HepG2 (cell line): ENCODE measurements around the gene CELF2. TPM values are rescaled to one million over a fixed set of nuclear protein-coding genes. Genes with fewer than 3 reads are reported as not detected.

ENCODE experiments used
- ATAC-seq: fragments of 200-7000 bp; cut with Tn5 transposase; 3 replicates; pipeline ENCODE4 v1.9.1; 2020; ENCODE audit warnings: mild to moderate bottlenecking, moderate library complexity
- BruUV-seq: library from RNA; stranded (reverse); fragments of 400-500 nt; replicated peaks from 2 replicates; lab custom pipeline; 2021; lab: Mats Ljungman, UMichigan
- CTCF ChIA-PET: fragments of 300-600 bp; formaldehyde crosslinking; extraction: SDS; loops from one replicate; lab custom pipeline; 2021; ENCODE audit warnings: low total read pairs, inconsistent platforms, low intra/inter-chr PET ratio; lab: Yijun Ruan, JAX
- POLR2A ChIA-PET: fragments of 350-600 bp; sonication (Branson Sonifier 250); formaldehyde crosslinking; loops from one replicate; lab custom pipeline; 2020; ENCODE audit warnings: antibody characterized with exemption, inconsistent platforms; lab: Yijun Ruan, JAX
- DNase-seq: peaks from one replicate; pipeline ENCODE4 v3.0.0-alpha.2; 2015; ENCODE audit warnings: low spot score
- FAIRE-seq: peaks from 3 replicates; lab custom pipeline; 2011; peaks lifted over from hg19 to GRCh38; lab: Jason Lieb, UNC
- H2AFZ ChIP-seq: one replicate; pipeline ENCODE4 v1.6.1; 2011; ENCODE audit warnings: low read length, inconsistent platforms
- H3K27ac ChIP-seq: fragments of 300-600 bp; 3 replicates; pipeline ENCODE4 v1.8.0; 2011; ENCODE audit warnings: mixed run types, mild to moderate bottlenecking, mixed read lengths, low read length, inconsistent platforms; ENCODE audit not compliant: insufficient read depth; ENCODE audit errors: extremely low read length
- H3K27me3 ChIP-seq, 2 experiments: fragments of 200-600 bp in 1 of 2; 2 replicates in 1 of 2; 3 replicates in 1 of 2; pipeline versions ENCODE4 v1.6.0 to v1.8.0; 2011; ENCODE audit warnings: low read length in 2 of 2, mild to moderate bottlenecking in 2 of 2, moderate library complexity in 2 of 2, inconsistent platforms in 1 of 2; ENCODE audit not compliant: insufficient read depth in 2 of 2, control insufficient read depth in 1 of 2
- H3K36me3 ChIP-seq, 2 experiments: fragments of 200-600 bp in 1 of 2; replicated peaks in 1 of 2; 2 replicates in 1 of 2; 3 replicates in 1 of 2; pipeline versions ENCODE4 v1.5.1 to v1.8.0; 2011; ENCODE audit warnings: low read length in 2 of 2, inconsistent platforms in 1 of 2; ENCODE audit not compliant: insufficient read depth in 2 of 2, control insufficient read depth in 1 of 2
- H3K4me1 ChIP-seq: 2 replicates; pipeline ENCODE4 v1.5.1; 2012; ENCODE audit warnings: low read length, inconsistent platforms; ENCODE audit not compliant: insufficient read depth
- H3K4me2 ChIP-seq: 2 replicates; pipeline ENCODE4 v1.6.0; 2011; ENCODE audit warnings: low read depth, low read length, inconsistent platforms
- H3K4me3 ChIP-seq, 3 experiments: fragments of 200-600 bp in 1 of 3; sonication (generic), shearing (Covaris generic) in 1 of 3; replicated peaks in 1 of 3; 2 replicates each; pipeline ENCODE4 v1.5.1; 2011 to 2016; ENCODE audit warnings: low read length in 3 of 3, inconsistent platforms in 2 of 3, low read depth in 2 of 3, mild to moderate bottlenecking in 2 of 3, control low read depth in 1 of 3, mixed read lengths in 1 of 3; ENCODE audit not compliant: insufficient read depth in 1 of 3
- H3K79me2 ChIP-seq: one replicate; pipeline ENCODE4 v1.6.1; 2011; ENCODE audit warnings: low read length, inconsistent platforms; ENCODE audit not compliant: insufficient read depth
- H3K9ac ChIP-seq: 2 replicates; pipeline ENCODE4 v1.6.0; 2011; ENCODE audit warnings: mild to moderate bottlenecking, low read depth, low read length, inconsistent platforms; ENCODE audit not compliant: insufficient read depth
- H3K9me3 ChIP-seq: 2 replicates; pipeline ENCODE4 v1.5.1; 2012; ENCODE audit warnings: mild to moderate bottlenecking, low read length
- H4K20me1 ChIP-seq: 2 replicates; pipeline ENCODE4 v1.6.0; 2011; ENCODE audit warnings: inconsistent platforms, mild to moderate bottlenecking, low read length, moderate library complexity; ENCODE audit not compliant: insufficient read depth
- DMAP1 ChIP-seq: IDR thresholded peaks from 2 replicates; pipeline ENCODE4 v1.6.1; 2016
- JDP2 ChIP-seq: sonication (generic); formaldehyde crosslinking; IDR thresholded peaks from 2 replicates; pipeline ENCODE4 v1.8.1; 2022; ENCODE audit warnings: missing genetic modification reagents, borderline replicate concordance
- KDM1A ChIP-seq: IDR thresholded peaks from 2 replicates; pipeline ENCODE4 v1.6.1; 2016; ENCODE audit warnings: missing compliant biosample characterization
- SIX1 ChIP-seq: sonication (generic); formaldehyde crosslinking; IDR thresholded peaks from 2 replicates; pipeline ENCODE4 v1.4.0; 2020; ENCODE audit warnings: missing genetic modification reagents, borderline replicate concordance
- SOX6 ChIP-seq, 2 experiments: fragments of 450-650 bp in 1 of 2; sonication (generic) in 1 of 2; formaldehyde crosslinking in 1 of 2; IDR thresholded peaks; 2 replicates each; pipeline versions ENCODE4 v1.4.0 to v1.6.1; 2017 to 2020; ENCODE audit warnings: antibody characterized with exemption in 1 of 2, mild to moderate bottlenecking in 1 of 2, missing genetic modification reagents in 1 of 2
- ZNF142 ChIP-seq: sonication (generic); formaldehyde crosslinking; IDR thresholded peaks from 2 replicates; pipeline ENCODE4 v1.4.0; 2020; ENCODE audit warnings: missing genetic modification reagents
- ZNF180 ChIP-seq: sonication (generic); formaldehyde crosslinking; IDR thresholded peaks from 2 replicates; pipeline ENCODE4 v1.4.0; 2020; ENCODE audit warnings: low read depth, missing genetic modification reagents, borderline replicate concordance
- ZNF343 ChIP-seq: sonication (generic); formaldehyde crosslinking; IDR thresholded peaks from 2 replicates; pipeline ENCODE4 v1.4.0; 2020; ENCODE audit warnings: mild to moderate bottlenecking, missing genetic modification reagents
- ZSCAN21 ChIP-seq: sonication (generic); formaldehyde crosslinking; IDR thresholded peaks from 2 replicates; pipeline ENCODE4 v1.8.0; 2022; ENCODE audit warnings: mild to moderate bottlenecking, missing genetic modification reagents, moderate library complexity, borderline replicate concordance
- WGBS: methylation state at CpG from one replicate; pipeline ENCODE4 v1.1.6; 2017; ENCODE audit warnings: low lambda C conversion rate; 5-methylcytosine and 5-hydroxymethylcytosine counted together
- in situ Hi-C: cut with HindIII; loops from 2 replicates; pipeline ENCODE4 v1.10.0; 2017; ENCODE audit warnings: low pct_unique_long_range_greater_than_20kb; ENCODE audit not compliant: extremely low pct_ligation_motif_present
- intact Hi-C: fragments of 100-400 bp; cut with micrococcal nuclease; formaldehyde crosslinking; loops from one replicate; pipeline ENCODE4 v1.10.0; 2022; ENCODE audit not compliant: unreplicated experiment
- polyA plus RNA-seq, 8 experiments: library from polyadenylated mRNA; depleted of rRNA in 3 of 8; stranded (reverse) in 7 of 8; unstranded in 1 of 8; fragments of >200 nt; fragmentation: Illumina TruSeq in 4 of 8; extraction: Trizol in 4 of 8; gene quantifications; 2 replicates each; pipeline versions ENCODE4 v1.2.1 to v1.2.3, GENCODE V29; 2011 to 2016; ENCODE audit warnings: low read depth in 4 of 8, missing spikeins in 1 of 8, mixed read lengths in 1 of 8; ENCODE audit not compliant: insufficient read depth in 1 of 8
- total RNA-seq, 5 experiments: library from RNA; depleted of rRNA; stranded (reverse); fragments of >200 nt; fragmentation: Illumina TruSeq; extraction: Trizol; gene quantifications; 2 replicates each; pipeline ENCODE4 v1.2.3, GENCODE V29; 2016; ENCODE audit warnings: low read depth in 1 of 5

CELF2 gene
- total and polyA plus RNA-seq, 2 of the 13 experiments (the other 11 are each of a cell fraction or from before 2014, with no cell fraction given), result not detected

GRCh38 chr10:11165591-11166543, 148.2 kb downstream of the CELF2 start (continued):
- TF ChIP-seq ZNF180 (CRISPR knock-in tag), result no peak

GRCh38 chr10:11166550-11166949, 148.9 kb downstream of the CELF2 start:
- Histone ChIP-seq H3K27ac (no peak overlapping the region), H3K9me3 (no peaks in the 10 kb centered on the region), H3K4me2 (no peak overlapping the region), H3K36me3 (no peaks in the 10 kb centered on the region), H3K4me3 (no peak overlapping the region), H4K20me1 (no peaks in the 10 kb centered on the region), H3K9ac (no peak overlapping the region), H2AFZ (no peak overlapping the region), H3K27me3 (peaks cover 0 to 38% of the 10 kb centered on the region in 2 experiments; a peak in 3 of 5 replicates), H3K4me1 (no peaks in the 10 kb centered on the region), H3K79me2 (no peaks in the 10 kb centered on the region)
- CTCF ChIA-PET, result no interaction called here
- in situ Hi-C loops, result no loop called here
- FAIRE-seq, result no peak
- WGBS, result 17% methylated on average over 5 of the region's 5 CpGs
- POLR2A ChIA-PET, result no interaction called here
- no TSS peak for BruUV-seq
- no peak for ATAC-seq
- no peak for TF ChIP-seq DMAP1
- no peak for TF ChIP-seq ZNF343 (CRISPR knock-in tag)
- no peak for TF ChIP-seq ZSCAN21 (CRISPR knock-in tag)
- TF ChIP-seq SIX1 (CRISPR knock-in tag), result no peak
- no peak for TF ChIP-seq SOX6 (IDR thresholded peaks at IDR 0.05)
- TF ChIP-seq SOX6 (CRISPR knock-in tag; IDR thresholded peaks at IDR 0.05), result no peak
- no peak for TF ChIP-seq JDP2 (CRISPR knock-in tag)
- TF ChIP-seq KDM1A, result no peak
- no peak for TF ChIP-seq ZNF142
- DNase-seq, result no peak
- intact Hi-C loops, result no loop called here
